Measurements from ENCODE around the gene HECTD4.
"Not testable (repeated sequence)": the region's sequence is repeated elsewhere in the genome, so short reads cannot be mapped to it uniquely, and the experiment has no call there.

The HECTD4 gene

GRCh38 chr12:112166051-112167015 lies 215.9 kb downstream of the HECTD4 start:
- TF ChIP-seq JUND (IDR thresholded peaks at IDR 0.05; ENCODE audit: low read depth) = no peak
- in situ Hi-C loops (cut with HindIII; ENCODE audit: low pct_unique_long_range_greater_than_20kb, low sequenced_read_pairs) = no loop called here
- DNase-seq (ENCODE audit: low read depth in 1 of 2, low spot score in 1 of 2) = no peak

GRCh38 chr12:112165624-112166023 lies 216.6 kb downstream of the HECTD4 start:
- TF ChIP-seq JUND (IDR thresholded peaks at IDR 0.05; ENCODE audit: low read depth) = no peak
- DNase-seq (ENCODE audit: low read depth in 1 of 2, low spot score in 1 of 2) = no peak
- in situ Hi-C loops (cut with HindIII; ENCODE audit: low pct_unique_long_range_greater_than_20kb, low sequenced_read_pairs) = no loop called here

- DNase-seq (ENCODE audit: low read depth in 1 of 2, low spot score in 1 of 2) = no peak
- TF ChIP-seq JUND (IDR thresholded peaks at IDR 0.05; ENCODE audit: low read depth) = no peak
- in situ Hi-C loops (cut with HindIII; ENCODE audit: low pct_unique_long_range_greater_than_20kb, low sequenced_read_pairs) = no loop called here
These were observed 218.1 kb downstream of the HECTD4 start for GRCh38 chr12:112164011-112164660.

GRCh38 chr12:112163471-112163991 lies 218.7 kb downstream of the HECTD4 start:
- in situ Hi-C loops (cut with HindIII; ENCODE audit: low pct_unique_long_range_greater_than_20kb, low sequenced_read_pairs) = no loop called here
- DNase-seq (ENCODE audit: low read depth in 1 of 2, low spot score in 1 of 2) = no peak
- no peak for TF ChIP-seq JUND (IDR thresholded peaks at IDR 0.05; ENCODE audit: low read depth)

GRCh38 chr12:112163056-112163455 lies 219.2 kb downstream of the HECTD4 start:
- no peak for TF ChIP-seq JUND (IDR thresholded peaks at IDR 0.05; ENCODE audit: low read depth)

GRCh38 chr12:112162241-112162790 lies 219.9 kb downstream of the HECTD4 start:
- DNase-seq (ENCODE audit: low read depth in 1 of 2, low spot score in 1 of 2) = no peak
- in situ Hi-C loops (cut with HindIII; ENCODE audit: low pct_unique_long_range_greater_than_20kb, low sequenced_read_pairs) = no loop called here
- no peak for TF ChIP-seq JUND (IDR thresholded peaks at IDR 0.05; ENCODE audit: low read depth)

More at GRCh38 chr12:112163056-112163455, 219.2 kb downstream of the HECTD4 start:
- in situ Hi-C loops (cut with HindIII; ENCODE audit: low pct_unique_long_range_greater_than_20kb, low sequenced_read_pairs) = no loop called here
- no peak for DNase-seq (ENCODE audit: low read depth in 1 of 2, low spot score in 1 of 2)

GRCh38 chr12:112161711-112162110 lies 220.5 kb downstream of the HECTD4 start:
- TF ChIP-seq JUND (IDR thresholded peaks at IDR 0.05; ENCODE audit: low read depth) = no peak
- no peak for DNase-seq (ENCODE audit: low read depth in 1 of 2, low spot score in 1 of 2)
- in situ Hi-C loops (cut with HindIII; ENCODE audit: low pct_unique_long_range_greater_than_20kb, low sequenced_read_pairs) = no loop called here

GRCh38 chr12:112160611-112161010 lies 221.6 kb downstream of the HECTD4 start:
- in situ Hi-C loops (cut with HindIII; ENCODE audit: low pct_unique_long_range_greater_than_20kb, low sequenced_read_pairs) = no loop called here
- no peak for DNase-seq (ENCODE audit: low read depth in 1 of 2, low spot score in 1 of 2)
- no peak for TF ChIP-seq JUND (IDR thresholded peaks at IDR 0.05; ENCODE audit: low read depth)

GRCh38 chr12:112159146-112159541 lies 223.1 kb downstream of the HECTD4 start:
- in situ Hi-C loops (cut with HindIII; ENCODE audit: low pct_unique_long_range_greater_than_20kb, low sequenced_read_pairs) = no loop called here
- no peak for TF ChIP-seq JUND (IDR thresholded peaks at IDR 0.05; ENCODE audit: low read depth)
- no peak for DNase-seq (ENCODE audit: low read depth in 1 of 2, low spot score in 1 of 2)

- DNase-seq (ENCODE audit: low read depth in 1 of 2, low spot score in 1 of 2); in situ Hi-C loops (cut with HindIII; ENCODE audit: low pct_unique_long_range_greater_than_20kb, low sequenced_read_pairs): not testable (repeated sequence)
These were observed 223.6 kb downstream of the HECTD4 start for GRCh38 chr12:112158461-112159145.

GRCh38 chr12:112153893-112154219 lies 228.4 kb downstream of the HECTD4 start:
- TF ChIP-seq JUND (IDR thresholded peaks at IDR 0.05; ENCODE audit: low read depth) = no peak
- no peak for DNase-seq (ENCODE audit: low read depth in 1 of 2, low spot score in 1 of 2)
- in situ Hi-C loops (cut with HindIII; ENCODE audit: low pct_unique_long_range_greater_than_20kb, low sequenced_read_pairs) = no loop called here

- TF ChIP-seq JUND (IDR thresholded peaks at IDR 0.05; ENCODE audit: low read depth) = no peak
- in situ Hi-C loops (cut with HindIII; ENCODE audit: low pct_unique_long_range_greater_than_20kb, low sequenced_read_pairs) = no loop called here
- no peak for DNase-seq (ENCODE audit: low read depth in 1 of 2, low spot score in 1 of 2)
These were observed 228.9 kb downstream of the HECTD4 start for GRCh38 chr12:112153181-112153892.

Measured in T47D (cell line).